ENCODE results near the gene SPRED2.
"Not testable (repeated sequence)": the region's sequence is repeated elsewhere in the genome, so short reads cannot be mapped to it uniquely, and the experiment has no call there.

DNA sequence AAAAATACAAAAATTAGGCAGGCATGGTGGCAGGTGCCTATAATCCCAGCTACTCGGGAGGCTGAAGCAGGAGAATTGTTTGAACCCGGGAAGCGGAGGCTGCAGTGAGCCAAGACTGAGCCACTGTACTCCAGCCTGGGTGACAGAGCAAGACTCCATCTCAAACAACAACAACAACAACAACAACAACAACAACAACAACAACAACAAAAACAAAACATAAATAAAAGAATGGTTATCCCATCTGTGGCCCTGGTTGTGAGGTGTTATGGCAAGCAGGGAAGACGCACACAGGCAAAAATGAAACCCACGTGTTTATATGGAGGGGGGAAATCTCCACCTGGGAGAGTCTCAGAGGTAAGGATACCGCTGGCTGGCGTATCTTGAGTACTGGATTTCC is 115.0 kb downstream of the SPRED2 start:
- TF ChIP-seq CTCF (conservative IDR thresholded peaks at IDR 0.05 in 1 of 2, IDR thresholded peaks at IDR 0.05 in 1 of 2; ENCODE audit: extremely low read depth in 1 of 2, insufficient read depth in 1 of 2, low read depth in 1 of 2, low read length in 2 of 2); EZH2 (IDR thresholded peaks at IDR 0.05; ENCODE audit: borderline replicate concordance, low read length): not testable (repeated sequence)
